ENCODE data around the gene VTI1A.

The VTI1A gene

DNA sequence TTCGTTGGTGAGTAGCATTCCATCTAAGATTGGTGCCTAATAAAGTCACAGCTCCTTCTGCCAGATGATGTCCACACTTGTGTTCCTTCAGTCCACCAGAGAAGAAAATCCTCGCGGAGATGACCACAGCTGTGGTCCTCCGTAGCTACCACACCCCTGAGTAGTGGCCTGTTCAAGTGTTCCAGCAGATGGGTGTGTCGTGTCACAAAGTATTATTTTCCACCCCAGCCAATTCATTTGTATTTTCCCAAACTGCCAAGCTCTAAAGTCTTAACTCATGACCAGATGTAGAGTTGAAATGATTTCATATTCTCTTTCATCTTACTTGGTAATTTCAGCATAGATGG is 251.8 kb downstream of the VTI1A start:
- no peaks in the 10 kb centered on the region for H3K9me3 Mint-ChIP-seq
- no peaks in the 10 kb centered on the region for H3K4me1 Mint-ChIP-seq
- H3K4me3 Mint-ChIP-seq: no peak overlapping the region
- DNase-seq (ENCODE audit: low spot score in 2 of 2) (no peak), ATAC-seq (replicated peaks; ENCODE audit: extremely low read depth, poor library complexity, severe bottlenecking) (no peak)
- H3K27me3 Mint-ChIP-seq: no peaks in the 10 kb centered on the region
- peaks cover 3% of the 10 kb centered on the region for H3K36me3 Mint-ChIP-seq (ENCODE audit: insufficient read depth)
- H3K27ac Mint-ChIP-seq (ENCODE audit: low read depth): no peak overlapping the region

- H3K27me3 Mint-ChIP-seq: no peaks in the 10 kb centered on the region
- ATAC-seq (replicated peaks; ENCODE audit: extremely low read depth, poor library complexity, severe bottlenecking): no peak
- H3K4me1 Mint-ChIP-seq: no peaks in the 10 kb centered on the region
Measured at GRCh38 chr10:112700215-112700671, 253.2 kb downstream of the VTI1A start.

GRCh38 chr10:112701211-112701877 is 254.3 kb downstream of the VTI1A start:
- no peak for DNase-seq (ENCODE audit: low spot score in 2 of 2)

More at GRCh38 chr10:112700215-112700671, 253.2 kb downstream of the VTI1A start:
- Mint-ChIP-seq H3K4me3 (no peak overlapping the region), H3K36me3 (ENCODE audit: insufficient read depth) (no peaks in the 10 kb centered on the region), H3K9me3 (no peaks in the 10 kb centered on the region), H3K27ac (ENCODE audit: low read depth) (no peak overlapping the region)
- no peak for DNase-seq (ENCODE audit: low spot score in 2 of 2)

DNA sequence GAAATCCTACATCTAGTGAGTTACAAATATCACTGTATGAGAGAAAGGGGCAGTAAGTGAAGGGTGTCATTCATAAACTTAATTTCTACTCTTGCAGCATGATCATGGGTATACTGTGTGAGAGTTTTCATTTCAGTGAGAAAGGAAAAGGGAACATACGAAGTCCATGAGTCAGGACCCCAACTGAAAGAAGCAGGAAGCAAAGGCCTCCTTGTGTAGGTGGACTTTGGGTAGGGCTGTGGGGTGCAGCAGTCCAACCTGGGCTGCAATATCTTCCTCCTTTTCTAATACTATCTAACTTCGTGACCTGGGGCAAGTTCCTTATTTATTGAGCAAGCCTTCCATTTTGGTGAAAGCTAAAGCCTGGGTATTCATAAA is 254.9 kb downstream of the VTI1A start:
- H3K36me3 Mint-ChIP-seq (ENCODE audit: insufficient read depth): peaks cover 2% of the 10 kb centered on the region
- no peak overlapping the region for H3K4me3 Mint-ChIP-seq
- H3K4me1 Mint-ChIP-seq: no peaks in the 10 kb centered on the region
- ATAC-seq (replicated peaks; ENCODE audit: extremely low read depth, poor library complexity, severe bottlenecking) (no peak), DNase-seq (ENCODE audit: low spot score in 2 of 2) (no peak)
- H3K27ac Mint-ChIP-seq (ENCODE audit: low read depth): no peak overlapping the region
- H3K27me3 Mint-ChIP-seq: no peaks in the 10 kb centered on the region
- H3K9me3 Mint-ChIP-seq: no peaks in the 10 kb centered on the region

More at GRCh38 chr10:112701211-112701877, 254.3 kb downstream of the VTI1A start:
- no peak overlapping the region for H3K4me3 Mint-ChIP-seq
- no peaks in the 10 kb centered on the region for H3K27me3 Mint-ChIP-seq
- H3K9me3 Mint-ChIP-seq: no peaks in the 10 kb centered on the region
- no peak for ATAC-seq (replicated peaks; ENCODE audit: extremely low read depth, poor library complexity, severe bottlenecking)
- H3K4me1 Mint-ChIP-seq: no peaks in the 10 kb centered on the region
- H3K27ac Mint-ChIP-seq (ENCODE audit: low read depth): no peak overlapping the region
- peaks cover 2% of the 10 kb centered on the region for H3K36me3 Mint-ChIP-seq (ENCODE audit: insufficient read depth)

DNA sequence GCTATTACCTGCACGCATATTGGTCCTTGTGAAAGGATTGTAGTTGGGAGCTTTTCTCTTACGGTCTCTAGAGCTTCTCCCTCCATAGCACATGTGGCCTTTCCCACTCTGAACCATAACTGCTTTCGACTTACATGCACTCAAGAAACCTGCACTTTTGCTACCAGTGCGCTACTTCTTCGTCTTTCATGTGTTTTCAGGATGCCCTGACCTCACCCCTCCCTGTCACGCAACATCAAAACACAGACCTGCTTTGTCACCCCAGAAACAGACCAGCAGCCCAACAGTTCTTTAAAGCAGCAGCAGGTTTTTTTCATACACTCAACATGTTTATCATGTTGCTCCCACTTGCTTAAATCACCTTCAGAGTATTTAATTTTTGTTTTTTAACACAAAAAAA is 259.6 kb downstream of the VTI1A start:
- no peak overlapping the region for H3K27ac Mint-ChIP-seq (ENCODE audit: low read depth)
- H3K4me1 Mint-ChIP-seq: no peaks in the 10 kb centered on the region
- no peak for ATAC-seq (replicated peaks; ENCODE audit: extremely low read depth, poor library complexity, severe bottlenecking)
- DNase-seq (ENCODE audit: low spot score in 2 of 2): no peak
- H3K36me3 Mint-ChIP-seq (ENCODE audit: insufficient read depth): peaks cover 6% of the 10 kb centered on the region
- H3K9me3 Mint-ChIP-seq: no peaks in the 10 kb centered on the region
- no peaks in the 10 kb centered on the region for H3K27me3 Mint-ChIP-seq
- H3K4me3 Mint-ChIP-seq: no peak overlapping the region

- peaks cover 6% of the 10 kb centered on the region for H3K36me3 Mint-ChIP-seq (ENCODE audit: insufficient read depth)
- ATAC-seq (replicated peaks; ENCODE audit: extremely low read depth, poor library complexity, severe bottlenecking) (no peak), DNase-seq (ENCODE audit: low spot score in 2 of 2) (no peak)
- H3K27me3 Mint-ChIP-seq: no peaks in the 10 kb centered on the region
- H3K9me3 Mint-ChIP-seq: no peaks in the 10 kb centered on the region
- H3K4me1 Mint-ChIP-seq: no peaks in the 10 kb centered on the region
- no peak overlapping the region for H3K4me3 Mint-ChIP-seq
- no peak overlapping the region for H3K27ac Mint-ChIP-seq (ENCODE audit: low read depth)
Measured at GRCh38 chr10:112708461-112708860, 261.4 kb downstream of the VTI1A start.

DNA sequence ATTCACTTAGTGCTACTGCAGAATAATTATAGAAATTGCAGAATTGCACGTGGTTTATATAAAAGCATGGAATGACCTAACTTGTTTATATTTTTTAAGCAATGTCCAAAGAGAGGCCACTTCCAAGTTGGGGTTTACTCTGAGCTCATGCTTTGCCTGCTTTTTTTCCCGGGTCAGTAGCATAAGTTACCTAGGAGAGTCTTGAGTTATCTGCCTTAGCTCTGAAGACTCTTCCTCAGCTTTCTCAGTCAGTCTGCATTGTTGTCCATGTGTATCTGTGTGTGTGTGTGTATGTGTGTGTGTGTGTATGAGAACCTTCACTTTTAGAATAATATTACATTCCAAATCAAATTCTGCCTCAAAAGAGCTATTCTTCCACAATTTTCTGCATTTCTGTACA is 263.5 kb downstream of the VTI1A start:
- Mint-ChIP-seq H3K9me3 (no peaks in the 10 kb centered on the region), H3K4me1 (no peaks in the 10 kb centered on the region), H3K27ac (ENCODE audit: low read depth) (no peak overlapping the region), H3K4me3 (no peak overlapping the region), H3K27me3 (no peaks in the 10 kb centered on the region), H3K36me3 (ENCODE audit: insufficient read depth) (peaks cover 4% of the 10 kb centered on the region)
- DNase-seq (ENCODE audit: low spot score in 2 of 2): no peak
- ATAC-seq (replicated peaks; ENCODE audit: extremely low read depth, poor library complexity, severe bottlenecking): no peak

- Mint-ChIP-seq H3K4me3 (no peak overlapping the region), H3K36me3 (ENCODE audit: insufficient read depth) (peaks cover 4% of the 10 kb centered on the region), H3K9me3 (no peaks in the 10 kb centered on the region), H3K4me1 (no peaks in the 10 kb centered on the region), H3K27me3 (no peaks in the 10 kb centered on the region), H3K27ac (ENCODE audit: low read depth) (no peak overlapping the region)
- ATAC-seq (replicated peaks; ENCODE audit: extremely low read depth, poor library complexity, severe bottlenecking) (no peak), DNase-seq (ENCODE audit: low spot score in 2 of 2) (no peak)
Measured at GRCh38 chr10:112711366-112711765, 264.4 kb downstream of the VTI1A start.

GRCh38 chr10:112712536-112712935 is 265.5 kb downstream of the VTI1A start:
- Mint-ChIP-seq H3K27ac (ENCODE audit: low read depth) (no peak overlapping the region), H3K4me1 (no peaks in the 10 kb centered on the region), H3K4me3 (no peak overlapping the region), H3K27me3 (no peaks in the 10 kb centered on the region), H3K36me3 (ENCODE audit: insufficient read depth) (peaks cover 2% of the 10 kb centered on the region), H3K9me3 (no peaks in the 10 kb centered on the region)
- no peak for DNase-seq (ENCODE audit: low spot score in 2 of 2)
- no peak for ATAC-seq (replicated peaks; ENCODE audit: extremely low read depth, poor library complexity, severe bottlenecking)

DNA sequence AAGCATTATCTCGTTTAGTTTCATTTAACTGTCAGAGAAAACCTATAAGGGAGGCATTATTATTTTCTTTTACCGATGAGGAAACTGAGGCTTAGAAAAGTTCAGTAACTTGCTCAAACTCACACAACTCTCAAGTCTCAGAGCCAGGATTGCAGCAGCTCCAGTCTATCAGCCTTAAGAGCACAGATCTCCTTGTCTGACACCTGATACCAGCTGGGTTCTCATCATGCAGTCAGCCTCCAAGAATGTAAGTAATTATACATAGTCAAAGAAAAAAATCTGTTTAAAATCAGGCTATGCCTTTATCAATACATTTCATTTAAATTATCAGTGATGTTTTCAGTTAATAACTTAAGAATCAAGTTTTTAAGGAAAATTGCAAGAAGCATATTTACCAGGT is 266.4 kb downstream of the VTI1A start:
- peaks cover 2% of the 10 kb centered on the region for H3K36me3 Mint-ChIP-seq (ENCODE audit: insufficient read depth)
- no peak for DNase-seq (ENCODE audit: low spot score in 2 of 2)
- no peak for ATAC-seq (replicated peaks; ENCODE audit: extremely low read depth, poor library complexity, severe bottlenecking)

GRCh38 chr10:112715581-112715980 is 268.6 kb downstream of the VTI1A start:
- no peak overlapping the region for H3K4me3 Mint-ChIP-seq
- H3K36me3 Mint-ChIP-seq (ENCODE audit: insufficient read depth): no peaks in the 10 kb centered on the region
- peaks cover 6% of the 10 kb centered on the region for H3K4me1 Mint-ChIP-seq
- no peak overlapping the region for H3K27ac Mint-ChIP-seq (ENCODE audit: low read depth)
- H3K9me3 Mint-ChIP-seq: no peaks in the 10 kb centered on the region
- DNase-seq (ENCODE audit: low spot score in 2 of 2): no peak
- no peaks in the 10 kb centered on the region for H3K27me3 Mint-ChIP-seq
- no peak for ATAC-seq (replicated peaks; ENCODE audit: extremely low read depth, poor library complexity, severe bottlenecking)

More for the DNA sequence above, 266.4 kb downstream of the VTI1A start:
- Mint-ChIP-seq H3K9me3 (no peaks in the 10 kb centered on the region), H3K27me3 (no peaks in the 10 kb centered on the region), H3K4me1 (peaks cover 6% of the 10 kb centered on the region), H3K4me3 (no peak overlapping the region), H3K27ac (ENCODE audit: low read depth) (no peak overlapping the region)

DNA sequence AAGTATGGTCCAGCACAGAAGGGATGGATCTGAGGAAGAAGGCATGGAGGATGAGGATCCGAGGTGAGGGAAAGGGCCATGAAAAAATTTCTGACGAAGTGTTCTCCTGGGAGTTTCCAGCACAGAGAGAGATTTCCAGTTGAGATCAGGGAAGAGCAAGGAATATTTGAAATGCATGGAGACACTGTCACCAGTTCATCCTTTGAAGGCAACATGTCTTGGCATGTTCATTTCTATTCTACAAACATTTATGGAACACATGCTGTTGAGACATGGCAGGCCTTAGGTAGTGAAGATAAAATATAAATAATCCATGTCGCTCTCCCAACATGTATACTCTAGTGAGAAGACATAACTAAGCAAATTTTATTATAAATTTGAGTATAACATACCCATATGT is 269.1 kb downstream of the VTI1A start:
- Mint-ChIP-seq H3K4me3 (no peak overlapping the region), H3K27ac (ENCODE audit: low read depth) (no peak overlapping the region), H3K9me3 (no peaks in the 10 kb centered on the region), H3K27me3 (no peaks in the 10 kb centered on the region), H3K4me1 (peaks cover 6% of the 10 kb centered on the region), H3K36me3 (ENCODE audit: insufficient read depth) (no peaks in the 10 kb centered on the region)
- ATAC-seq (replicated peaks; ENCODE audit: extremely low read depth, poor library complexity, severe bottlenecking) (no peak), DNase-seq (ENCODE audit: low spot score in 2 of 2) (no peak)

DNA sequence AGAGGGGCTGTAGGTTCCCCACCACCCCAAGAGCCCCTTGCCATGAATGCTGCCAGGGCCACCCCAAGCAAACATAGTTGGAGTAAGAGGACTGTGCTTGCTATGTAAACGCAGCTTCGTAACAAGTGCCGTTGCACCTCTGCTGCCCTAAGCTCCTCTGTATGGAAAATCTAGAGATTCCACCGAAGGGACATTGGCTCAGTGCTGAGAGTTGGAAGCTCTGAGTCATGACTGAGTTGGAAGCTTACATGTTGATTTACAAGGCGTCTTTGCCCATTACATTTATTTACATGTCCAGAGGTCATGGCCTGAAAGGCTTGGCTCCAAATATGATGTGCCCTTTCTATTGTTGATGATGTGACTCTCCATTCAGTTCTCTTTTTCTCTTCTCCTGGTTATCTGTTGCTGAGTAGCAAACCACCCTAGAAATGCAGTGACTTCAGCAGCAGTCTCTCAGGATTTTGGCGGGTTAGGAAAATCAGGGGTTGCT is 270.0 kb downstream of the VTI1A start:
- H3K36me3 Mint-ChIP-seq (ENCODE audit: insufficient read depth): no peaks in the 10 kb centered on the region
- peaks cover 6% of the 10 kb centered on the region for H3K4me1 Mint-ChIP-seq
- H3K27me3 Mint-ChIP-seq: no peaks in the 10 kb centered on the region
- H3K27ac Mint-ChIP-seq (ENCODE audit: low read depth): no peak overlapping the region
- H3K9me3 Mint-ChIP-seq: no peaks in the 10 kb centered on the region
- H3K4me3 Mint-ChIP-seq: no peak overlapping the region
- ATAC-seq (replicated peaks; ENCODE audit: extremely low read depth, poor library complexity, severe bottlenecking): no peak
- no peak for DNase-seq (ENCODE audit: low spot score in 2 of 2)

Data from central memory CD8-positive, alpha-beta T cell (primary cell).